Endodermal cell (in vitro differentiated cells): ENCODE measurements around the gene SH3D19. TPM values are rescaled to one million over a fixed set of nuclear protein-coding genes. Genes with fewer than 3 reads are reported as not detected.
A peak's percentile ranks its signal among the peaks of the same experiment; 100 is the strongest.

Source experiments
- DNase-seq: peaks from one replicate; pipeline ENCODE4 v3.0.0-alpha.2; 2017
- H3K27ac ChIP-seq: 2 replicates; pipeline ENCODE4 v1.5.1; 2013; ENCODE audit warnings: mild to moderate bottlenecking, low read depth, low read length, moderate library complexity
- H3K27me3 ChIP-seq: 2 replicates; pipeline ENCODE4 v1.6.1; 2013; ENCODE audit warnings: mild to moderate bottlenecking, low read length, moderate library complexity; ENCODE audit not compliant: insufficient read depth, control insufficient read depth, poor library complexity, severe bottlenecking
- H3K36me3 ChIP-seq: 2 replicates; pipeline ENCODE4 v1.7.0; 2013; ENCODE audit warnings: mild to moderate bottlenecking, low read length, moderate library complexity; ENCODE audit not compliant: control insufficient read depth, insufficient read depth
- H3K4me1 ChIP-seq: one replicate; pipeline ENCODE4 v1.7.0; 2013; ENCODE audit warnings: low read length; ENCODE audit not compliant: control insufficient read depth, insufficient read depth
- H3K4me3 ChIP-seq: 2 replicates; pipeline ENCODE4 v1.5.1; 2013; ENCODE audit warnings: mild to moderate bottlenecking, low read length, moderate library complexity
- H3K9ac ChIP-seq: 2 replicates; pipeline ENCODE4 v1.6.1; 2013; ENCODE audit warnings: mild to moderate bottlenecking, low read length, moderate library complexity; ENCODE audit not compliant: poor library complexity, severe bottlenecking; ENCODE audit errors: extremely low read depth
- H3K9me3 ChIP-seq: 2 replicates; pipeline ENCODE4 v1.6.1; 2013; ENCODE audit warnings: mild to moderate bottlenecking, low read length, moderate library complexity; ENCODE audit not compliant: control insufficient read depth
- H3K27ac Mint-ChIP-seq: 2 replicates; pipeline ENCODE4 v1.8.0; 2020; ENCODE audit warnings: mixed read lengths
- H3K27me3 Mint-ChIP-seq: 2 replicates; pipeline ENCODE4 v1.8.0; 2021; ENCODE audit warnings: mild to moderate bottlenecking, mixed read lengths; ENCODE audit not compliant: insufficient read depth
- H3K36me3 Mint-ChIP-seq: 2 replicates; pipeline ENCODE4 v1.8.0; 2020; ENCODE audit warnings: low read depth, mixed read lengths
- H3K4me1 Mint-ChIP-seq: 2 replicates; pipeline ENCODE4 v1.8.0; 2020; ENCODE audit warnings: mixed read lengths
- H3K4me3 Mint-ChIP-seq: 2 replicates; pipeline ENCODE4 v1.8.0; 2020; ENCODE audit warnings: mild to moderate bottlenecking, moderate library complexity, mixed read lengths
- H3K9me3 Mint-ChIP-seq: 2 replicates; pipeline ENCODE4 v1.8.0; 2020; ENCODE audit warnings: mild to moderate bottlenecking, mixed read lengths
- CTCF ChIP-seq: fragments of 200-600 bp; sonication (generic); conservative IDR thresholded peaks from 2 replicates; pipeline ENCODE4 v1.5.0; 2021; ENCODE audit warnings: antibody characterized with exemption, mild to moderate bottlenecking
- WGBS, 2 experiments: methylation state at CpG; one replicate each; pipeline versions ENCODE4 v1.1.5 to v1.1.7; 2013; ENCODE audit warnings: missing lambda C conversion rate in 2 of 2, mixed read lengths in 1 of 2; ENCODE audit not compliant: insufficient coverage in 1 of 2, insufficient read length in 1 of 2; 5-methylcytosine and 5-hydroxymethylcytosine counted together
- total RNA-seq, 2 donors: library from RNA; stranded (reverse); fragmentation: NEBNext Ultra II Directional in 1 of 2; extraction: Animal tissue kit (Norgen Biotek cat#: 25700) in 1 of 2; gene quantifications; 2 replicates in 1 of 2; 3 replicates in 1 of 2; pipeline ENCODE4 v1.2.1, GENCODE V29; 2021

Gene SH3D19
- total RNA-seq, 2 donors from 2014 or later: 48.8 to 55.6 TPM

- Histone ChIP-seq H3K9ac (no peak overlapping the region), H3K27me3 (no peaks in the 10 kb centered on the region), H3K4me3 (no peak overlapping the region), H3K4me1 (no peaks in the 10 kb centered on the region), H3K36me3 (no peaks in the 10 kb centered on the region), H3K27ac (no peak overlapping the region), H3K9me3 (no peaks in the 10 kb centered on the region)
- Mint-ChIP-seq H3K36me3 (peaks cover 26% of the 10 kb centered on the region), H3K4me3 (no peak overlapping the region), H3K4me1 (peaks cover 14% of the 10 kb centered on the region), H3K27me3 (no peaks in the 10 kb centered on the region), H3K9me3 (no peaks in the 10 kb centered on the region), H3K27ac (peak overlapping the region; percentile 54)
- no peak for DNase-seq
- no peak for TF ChIP-seq CTCF
Measured at GRCh38 chr4:151304226-151304625, 21.2 kb downstream of the SH3D19 start.

- H3K4me1 Mint-ChIP-seq: peaks cover 14% of the 10 kb centered on the region
Measured at GRCh38 chr4:151302432-151302831, 23.0 kb downstream of the SH3D19 start.

GRCh38 chr4:151297170-151297569, 28.2 kb downstream of the SH3D19 start:
- H3K36me3 ChIP-seq: no peaks in the 10 kb centered on the region
- no peak for TF ChIP-seq CTCF
- Mint-ChIP-seq H3K9me3 (no peaks in the 10 kb centered on the region), H3K27ac (no peak overlapping the region), H3K36me3 (peaks cover 23% of the 10 kb centered on the region), H3K27me3 (no peaks in the 10 kb centered on the region), H3K4me3 (no peak overlapping the region), H3K4me1 (peaks cover 13% of the 10 kb centered on the region)
- H3K9me3 ChIP-seq: no peaks in the 10 kb centered on the region
- no peak for DNase-seq
- no peak overlapping the region for H3K27ac ChIP-seq
- H3K27me3 ChIP-seq: no peaks in the 10 kb centered on the region
- H3K4me3 ChIP-seq: no peak overlapping the region
- H3K4me1 ChIP-seq: no peaks in the 10 kb centered on the region
- H3K9ac ChIP-seq: no peak overlapping the region

More at GRCh38 chr4:151302432-151302831, 23.0 kb downstream of the SH3D19 start:
- Histone ChIP-seq H3K4me1 (no peaks in the 10 kb centered on the region), H3K27ac (no peak overlapping the region), H3K4me3 (no peak overlapping the region), H3K9ac (no peak overlapping the region), H3K36me3 (no peaks in the 10 kb centered on the region), H3K27me3 (no peaks in the 10 kb centered on the region), H3K9me3 (no peaks in the 10 kb centered on the region)
- Mint-ChIP-seq H3K27me3 (no peaks in the 10 kb centered on the region), H3K27ac (no peak overlapping the region), H3K9me3 (no peaks in the 10 kb centered on the region), H3K36me3 (peaks cover 19% of the 10 kb centered on the region), H3K4me3 (no peak overlapping the region)
- TF ChIP-seq CTCF: no peak
- DNase-seq: no peak
- WGBS, 2 experiments: 93 to 100% methylated on average over 3 to 4 of the region's 4 CpGs
